Measurements from ENCODE around the gene MIEF1.

Gene MIEF1

DNA sequence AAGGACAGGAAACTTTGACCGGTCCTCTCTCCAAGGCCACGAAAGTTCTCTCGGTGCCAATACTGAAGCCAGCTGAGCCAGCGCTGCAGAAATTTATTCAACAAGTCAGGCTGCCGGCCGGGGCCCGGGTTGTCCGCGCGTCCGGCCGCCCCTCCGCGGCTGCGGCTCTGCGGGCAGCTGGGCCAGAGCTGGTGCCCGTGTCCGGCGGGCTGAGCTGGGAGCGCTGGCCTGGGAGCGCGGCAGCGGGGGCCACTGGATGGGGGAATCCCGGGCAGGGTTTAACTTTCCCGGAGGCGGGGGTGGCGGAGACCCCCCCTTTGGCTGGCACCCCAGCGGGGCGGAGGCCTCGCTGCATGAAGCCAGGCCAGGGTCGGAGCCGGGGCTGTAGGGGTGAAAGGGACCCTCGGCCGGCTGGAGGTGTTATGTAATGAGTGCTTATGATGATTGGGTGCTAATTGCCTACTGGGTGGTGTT is 56.2 kb downstream of the MIEF1 start:
- no peak for DNase-seq (ENCODE audit: low spot score)

DNA sequence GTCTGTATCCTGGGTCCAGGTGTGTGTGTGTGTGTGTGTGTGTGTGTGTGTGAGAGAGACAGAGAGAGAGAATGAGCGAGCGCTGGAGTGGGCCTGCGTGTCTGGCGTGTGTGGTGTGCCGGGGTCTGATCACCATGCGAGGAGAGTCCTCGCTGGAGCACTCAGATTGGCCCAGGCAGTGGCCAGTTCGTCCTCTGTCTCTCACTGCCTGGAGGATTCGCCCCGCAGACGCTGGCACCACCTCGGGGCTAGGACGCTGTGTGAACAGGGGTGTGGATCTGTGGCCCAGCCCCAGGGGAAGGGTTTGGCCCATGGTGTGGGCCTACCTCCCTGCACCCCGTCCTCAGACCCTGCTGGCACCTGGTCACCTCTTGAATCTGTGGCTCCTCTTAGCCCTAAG is 56.9 kb downstream of the MIEF1 start:
- DNase-seq (ENCODE audit: low spot score), result no peak

DNA sequence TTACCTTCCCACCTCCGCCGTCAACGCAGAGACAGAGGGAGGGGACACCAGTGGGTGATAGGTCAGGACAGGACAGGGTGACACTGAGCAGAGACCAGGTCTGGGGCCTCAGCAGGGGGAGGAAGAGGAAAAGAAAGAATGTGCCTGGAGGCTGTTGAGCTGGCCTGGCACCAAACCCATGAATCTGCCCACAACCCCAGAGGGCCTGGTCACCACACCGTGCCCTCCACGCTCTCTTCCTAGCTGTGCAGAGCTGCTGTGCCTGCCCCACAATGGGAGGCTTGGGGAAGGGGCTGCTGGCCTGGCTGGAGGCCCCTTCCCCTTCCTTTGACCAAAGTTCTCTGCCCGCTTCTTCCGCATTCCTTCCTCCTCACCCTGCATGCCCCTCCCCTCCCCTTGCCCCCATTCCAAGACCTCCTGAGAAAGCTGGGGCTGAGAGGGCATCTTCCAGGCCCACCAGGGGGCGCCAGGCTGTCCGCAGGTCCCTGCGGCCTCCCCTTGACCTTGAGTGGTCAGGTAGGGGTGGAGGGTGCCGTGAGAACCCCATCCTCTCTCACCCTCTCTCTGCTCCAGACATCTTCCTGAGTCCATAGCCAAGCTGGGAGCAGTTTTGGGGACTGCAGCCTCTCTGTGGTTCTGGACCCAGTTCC is 57.5 kb downstream of the MIEF1 start:
- DNase-seq (ENCODE audit: low spot score), result no peak

DNA sequence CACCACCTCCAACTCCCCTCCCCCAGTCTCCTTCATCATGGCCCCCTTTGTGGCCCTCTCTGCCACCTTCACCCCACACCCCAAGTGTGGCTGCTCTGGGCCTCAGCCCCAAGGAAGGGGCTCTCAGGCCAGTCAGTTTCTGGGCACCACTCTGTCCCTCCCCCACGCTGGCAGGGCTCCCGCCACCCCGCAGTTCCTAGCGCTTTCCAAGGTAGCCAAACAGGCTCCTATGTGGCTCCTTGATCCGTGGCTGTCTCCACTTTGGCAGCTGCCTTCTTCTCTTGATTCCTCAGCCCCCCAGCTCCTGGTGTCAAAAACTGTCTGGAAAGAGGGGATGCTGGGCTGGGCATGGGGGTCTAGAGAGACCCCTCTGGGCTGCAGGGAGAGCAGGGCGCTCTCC is 58.0 kb downstream of the MIEF1 start:
- no peak for DNase-seq (ENCODE audit: low spot score)

DNA sequence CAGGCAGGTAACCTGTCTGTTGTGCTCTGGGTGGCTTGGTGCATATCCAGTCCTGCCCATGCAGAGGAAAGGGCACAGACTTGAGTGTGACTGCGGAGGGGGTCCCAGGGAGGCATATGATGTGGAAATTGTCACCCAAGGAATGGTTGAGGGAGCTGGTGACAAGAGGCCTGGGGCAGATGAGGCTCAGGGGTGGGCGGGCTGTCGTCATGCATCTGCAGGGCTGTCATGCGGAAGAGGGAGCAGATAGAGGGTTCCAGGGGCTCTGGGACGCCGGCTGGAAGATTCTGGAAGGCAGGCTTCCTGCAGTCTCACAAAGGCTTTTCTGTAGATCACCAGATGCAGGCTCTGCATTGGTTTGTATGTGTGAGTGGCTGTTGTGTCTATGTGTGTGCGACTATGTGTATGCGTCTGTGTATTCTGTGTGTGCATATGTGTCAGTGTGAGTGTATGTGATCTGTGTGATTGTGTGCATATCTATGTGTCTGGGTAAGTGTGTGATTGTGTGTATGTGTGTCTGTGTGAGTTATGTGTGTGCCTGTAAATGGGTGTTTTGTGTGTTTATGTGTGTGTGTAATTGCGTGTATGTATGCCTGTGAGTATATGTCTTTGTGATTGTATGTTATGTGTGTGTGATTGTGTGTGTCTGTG is 60.9 kb downstream of the MIEF1 start:
- no peak for DNase-seq (ENCODE audit: low spot score)

DNA sequence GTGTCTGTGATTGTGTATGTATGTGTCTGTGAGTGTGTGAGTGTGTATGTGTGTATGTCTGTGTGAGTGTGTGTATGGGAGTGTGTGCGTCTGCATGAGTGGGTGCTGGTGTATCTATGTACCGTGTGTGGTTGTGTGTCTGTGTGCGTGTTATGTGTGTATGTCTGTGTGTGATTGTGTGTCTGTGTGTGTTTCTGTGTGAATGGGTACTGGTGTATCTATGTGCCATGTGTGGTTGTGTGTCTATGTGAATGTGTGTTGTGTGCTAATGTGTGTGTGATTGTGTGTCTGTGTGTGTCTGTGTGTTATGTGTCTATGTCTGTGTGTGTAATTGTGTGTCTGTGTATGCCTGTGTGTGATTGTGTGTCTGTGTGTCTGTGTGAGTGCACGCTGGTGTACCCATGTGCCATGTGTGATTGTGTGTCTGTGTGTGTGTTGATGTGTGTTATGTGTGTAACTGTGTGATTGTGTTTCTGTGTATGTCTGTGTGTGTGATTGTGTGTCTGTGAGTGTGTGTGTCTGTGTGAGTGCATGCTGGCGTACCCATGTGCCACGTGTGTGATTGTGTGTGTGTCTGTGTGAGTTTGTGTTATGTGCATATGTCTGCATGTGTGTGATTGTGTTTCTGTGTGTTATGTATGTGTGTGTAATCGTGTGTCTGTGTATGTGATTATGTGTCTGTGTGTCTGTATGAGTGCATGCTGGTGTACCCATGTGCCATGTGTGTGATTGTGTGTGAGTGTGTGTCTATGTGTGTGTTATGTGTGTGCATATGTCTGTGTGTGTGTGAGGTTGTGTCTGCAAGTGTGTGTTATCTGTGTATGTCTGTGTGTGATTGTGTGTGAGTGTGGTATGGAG is 61.7 kb downstream of the MIEF1 start:
- DNase-seq (ENCODE audit: low spot score), result no peak

DNA sequence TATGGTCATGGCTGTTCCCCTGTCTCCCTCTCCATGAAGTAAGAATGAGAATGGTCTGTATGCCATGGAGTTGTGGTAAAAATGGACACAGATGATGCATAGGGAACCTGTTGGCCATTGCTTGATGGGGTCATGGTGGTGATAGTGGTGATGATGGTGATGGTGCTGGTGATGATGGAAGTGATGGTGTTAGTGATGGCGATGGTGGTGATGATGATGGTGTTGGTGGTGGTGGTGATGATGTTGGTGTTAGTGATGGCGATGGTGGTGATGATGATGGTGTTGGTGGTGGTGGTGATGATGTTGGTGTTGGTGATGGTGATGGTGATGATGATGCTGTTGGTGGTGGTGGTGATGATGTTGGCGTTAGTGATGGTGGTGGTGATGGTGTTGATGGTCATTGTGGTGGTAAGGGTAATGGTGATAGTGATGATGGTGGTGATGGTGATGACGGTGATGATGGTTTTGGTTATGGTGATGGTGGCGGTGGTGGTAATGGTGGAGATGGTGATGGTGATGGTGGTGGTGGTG is 63.4 kb downstream of the MIEF1 start:
- no peak for DNase-seq (ENCODE audit: low spot score)

DNA sequence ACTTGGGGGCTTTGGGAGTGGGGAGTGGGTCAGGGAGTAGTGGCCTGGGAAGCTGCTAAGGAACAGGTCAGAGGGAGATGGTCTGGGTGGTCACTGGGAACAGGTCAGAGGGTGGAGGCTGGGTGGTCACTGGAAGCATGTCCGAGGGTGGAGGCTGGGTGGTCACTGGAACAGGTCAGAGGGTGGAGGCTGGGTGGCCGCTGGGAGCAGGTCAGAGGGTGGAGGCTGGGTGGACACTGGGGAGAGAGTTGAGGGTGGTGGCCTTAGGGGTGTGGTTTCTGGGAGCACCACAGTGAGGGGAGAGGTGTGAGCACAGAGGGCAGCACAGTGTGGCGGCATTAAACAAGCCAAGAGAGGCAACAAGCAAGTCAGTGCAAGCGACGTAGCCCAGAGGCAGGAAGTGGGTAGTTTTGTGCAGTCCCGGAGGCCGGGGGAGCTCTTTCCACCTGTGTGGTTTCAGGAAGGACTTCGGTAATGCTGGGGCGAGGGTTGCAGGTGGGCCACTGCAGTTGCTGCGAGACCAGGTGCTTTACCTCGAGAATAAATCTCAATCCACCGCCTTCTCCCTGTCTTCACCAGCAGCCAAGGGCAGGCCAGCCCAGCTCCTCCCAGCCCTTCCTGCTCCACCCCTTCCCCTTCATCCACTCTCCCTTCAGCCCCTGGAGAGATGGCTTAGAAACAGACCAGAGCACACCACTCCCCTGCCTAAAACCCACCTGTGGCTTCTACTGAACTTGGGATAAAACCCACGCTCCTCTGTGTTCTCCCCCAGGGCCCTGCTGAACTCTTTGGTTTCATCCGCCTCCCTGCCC is 65.3 kb downstream of the MIEF1 start:
- DNase-seq (ENCODE audit: low spot score), result peak; percentile 9
